GM19025 (cell line): Measurements from ENCODE around the gene UBE2D2.

ENCODE experiments used
- ATAC-seq: cut with Tn5 transposase; IDR thresholded peaks from one replicate; pipeline ENCODE4 v1.9.1; 2021; ENCODE audit warnings: mild to moderate bottlenecking, low read depth, moderate library complexity; ENCODE audit not compliant: unreplicated experiment

UBE2D2 gene

DNA sequence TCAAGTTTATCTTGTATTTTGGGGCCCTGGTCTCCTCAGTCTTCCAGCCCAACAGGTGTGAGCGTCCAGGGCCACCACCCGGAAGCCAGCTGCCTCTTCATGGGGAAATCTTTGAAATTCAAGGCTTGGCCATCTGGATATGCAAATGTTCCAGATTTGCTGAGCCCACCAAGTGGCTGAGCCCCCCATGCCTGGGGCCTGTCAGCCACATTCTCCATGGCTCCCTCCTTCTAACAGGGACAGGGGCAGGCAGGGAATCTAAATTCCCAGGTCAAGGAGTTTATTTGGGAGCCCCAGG is 72.8 kb downstream of the UBE2D2 start:
- no peak for ATAC-seq

DNA sequence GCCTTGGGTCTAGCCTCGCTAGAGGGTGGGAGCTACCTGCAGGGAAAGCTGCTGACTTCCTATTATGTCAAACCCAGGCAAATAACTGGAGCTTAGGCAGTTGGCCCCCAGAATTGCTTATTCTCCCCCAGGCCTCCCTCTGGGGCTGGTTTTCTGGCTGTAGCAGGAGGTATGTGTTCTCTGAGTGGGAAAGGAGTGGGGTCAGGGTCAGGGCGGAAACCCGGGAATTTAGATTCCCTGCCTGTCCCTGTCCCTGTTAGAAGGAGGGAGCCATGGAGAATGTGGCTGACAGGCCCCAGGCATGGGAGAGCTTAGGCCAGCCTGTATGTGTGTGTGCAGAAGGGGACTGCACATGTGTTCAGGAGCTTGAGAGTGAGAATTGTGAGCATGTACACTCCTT is 73.4 kb downstream of the UBE2D2 start:
- ATAC-seq: no peak

DNA sequence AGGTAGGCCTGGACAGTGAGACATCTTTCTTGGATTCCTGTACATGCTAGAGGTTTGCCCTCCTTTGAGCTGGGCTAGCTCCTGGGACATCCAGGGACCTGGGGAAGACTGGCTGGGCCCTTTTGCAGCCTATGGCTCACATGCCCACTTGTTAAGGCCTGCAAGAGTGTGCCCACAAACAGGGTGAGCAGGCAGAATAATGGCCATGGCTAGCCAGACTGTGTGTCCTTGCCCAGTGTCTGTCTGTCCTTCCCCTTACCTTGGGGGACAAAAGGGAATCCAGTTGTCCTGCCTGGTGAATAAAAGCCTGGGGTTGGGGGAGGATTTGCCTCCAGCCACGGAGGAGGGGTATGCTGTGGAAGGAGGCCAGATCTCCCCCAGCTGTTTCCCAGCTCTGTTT is 74.1 kb downstream of the UBE2D2 start:
- no peak for ATAC-seq

DNA sequence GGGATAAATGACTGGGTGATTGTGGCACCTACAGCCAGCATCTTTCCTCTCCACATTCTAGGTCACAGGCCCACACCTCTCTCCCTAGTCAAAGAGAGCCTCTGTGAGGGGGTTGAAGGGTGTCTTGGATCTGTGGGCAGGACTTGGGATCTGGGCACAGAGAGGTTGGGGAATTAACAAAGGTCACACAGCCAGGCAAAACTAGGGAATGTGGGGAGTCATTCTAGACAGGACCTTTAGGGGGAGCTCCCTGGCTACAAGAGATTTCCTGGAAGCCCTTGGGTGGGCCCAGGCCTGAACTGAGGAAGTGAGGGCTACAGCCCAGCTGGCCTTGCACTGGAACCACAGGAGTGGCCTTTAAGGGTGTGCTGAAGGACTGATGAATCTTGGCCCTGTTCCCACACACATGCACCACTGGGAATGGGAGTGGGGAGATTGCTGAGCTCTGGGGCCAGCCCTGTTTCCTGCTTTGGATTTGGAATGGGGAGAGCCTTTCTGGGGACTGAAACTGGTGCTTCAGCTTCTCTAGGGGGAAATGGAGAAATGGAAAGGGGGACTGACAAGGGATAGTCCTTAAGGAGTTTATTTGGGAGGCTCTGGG is 74.6 kb downstream of the UBE2D2 start:
- no peak for ATAC-seq

DNA sequence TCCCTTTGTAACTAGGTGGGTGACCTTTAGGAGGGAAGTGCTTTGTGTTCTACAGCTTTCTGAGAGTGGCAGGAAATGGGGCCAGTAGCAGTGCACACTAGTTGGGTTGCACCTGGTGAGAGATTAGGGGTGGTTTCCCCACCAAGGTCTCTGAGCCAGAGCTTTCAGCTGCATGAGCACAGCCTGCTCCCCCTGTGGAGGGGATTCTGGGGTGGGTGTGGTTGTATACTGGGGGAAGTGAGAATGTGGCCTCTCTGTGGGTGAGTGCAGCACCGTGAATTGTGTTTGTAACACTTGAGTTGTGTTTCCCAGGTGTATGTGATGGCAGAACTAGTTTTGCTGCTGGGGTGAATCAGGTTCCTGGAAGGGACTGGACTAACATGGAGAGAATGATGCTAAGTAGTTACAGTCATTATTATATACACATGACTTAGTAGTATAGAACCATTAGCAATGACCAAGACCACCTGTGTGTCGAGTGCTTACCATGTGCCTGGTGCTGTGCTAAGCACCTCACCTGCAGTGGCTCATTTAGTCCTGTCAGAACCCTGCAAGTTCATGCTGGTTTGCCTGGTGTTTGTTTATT is 75.2 kb downstream of the UBE2D2 start:
- ATAC-seq: peak; percentile 65

DNA sequence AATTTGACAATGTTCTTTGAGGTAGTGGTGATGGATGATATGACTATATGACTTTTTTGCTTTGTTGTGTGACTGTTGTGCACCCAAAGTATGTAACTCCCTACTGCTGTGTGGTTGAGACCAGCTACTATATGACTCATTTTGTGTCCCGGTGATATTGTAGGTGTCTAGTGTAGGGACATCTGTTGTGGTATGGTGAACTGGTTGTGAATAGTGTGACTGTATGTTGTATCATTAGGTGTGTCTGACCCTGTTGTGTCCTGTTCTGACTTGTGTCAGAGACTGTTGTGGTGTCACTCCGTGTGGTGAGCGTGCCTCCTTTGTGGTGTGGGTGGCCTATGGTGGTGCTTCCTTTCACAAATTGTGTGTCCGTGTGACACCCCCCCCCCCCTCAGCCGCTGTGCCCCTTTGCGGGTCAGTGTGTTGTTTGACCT is 75.9 kb downstream of the UBE2D2 start:
- ATAC-seq: no peak

DNA sequence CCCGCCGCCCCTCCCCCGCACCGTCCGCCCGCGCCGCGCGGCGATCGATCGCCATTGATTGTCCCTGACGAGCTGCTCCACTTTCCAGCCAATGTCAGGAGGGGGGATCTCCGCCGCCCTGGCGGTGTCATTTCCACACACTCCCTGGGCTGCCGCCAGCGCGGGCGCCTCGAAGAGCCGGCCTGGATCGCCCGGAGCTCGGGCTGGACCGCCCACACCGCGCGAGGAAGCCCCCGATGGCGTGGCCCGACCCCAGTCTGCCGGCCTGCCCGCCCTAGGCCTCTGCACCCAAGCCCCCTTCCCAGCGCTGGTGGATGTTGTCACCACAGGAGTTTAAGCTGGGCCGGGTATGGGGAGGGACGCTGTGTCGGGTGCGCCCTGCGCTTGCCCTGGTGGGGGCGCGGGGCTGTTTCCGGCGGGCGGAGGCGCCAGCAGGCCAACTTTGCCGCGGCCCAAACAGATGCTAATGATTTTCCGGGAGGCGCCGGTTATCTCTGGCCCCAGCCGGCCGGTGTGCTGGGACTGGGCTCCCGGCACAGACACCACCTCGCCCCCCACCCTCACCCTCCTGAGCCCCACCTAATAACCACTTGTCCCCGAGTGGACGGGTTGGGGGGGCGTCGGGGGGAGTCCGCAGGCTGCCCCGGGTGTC is 76.4 kb downstream of the UBE2D2 start:
- no peak for ATAC-seq

DNA sequence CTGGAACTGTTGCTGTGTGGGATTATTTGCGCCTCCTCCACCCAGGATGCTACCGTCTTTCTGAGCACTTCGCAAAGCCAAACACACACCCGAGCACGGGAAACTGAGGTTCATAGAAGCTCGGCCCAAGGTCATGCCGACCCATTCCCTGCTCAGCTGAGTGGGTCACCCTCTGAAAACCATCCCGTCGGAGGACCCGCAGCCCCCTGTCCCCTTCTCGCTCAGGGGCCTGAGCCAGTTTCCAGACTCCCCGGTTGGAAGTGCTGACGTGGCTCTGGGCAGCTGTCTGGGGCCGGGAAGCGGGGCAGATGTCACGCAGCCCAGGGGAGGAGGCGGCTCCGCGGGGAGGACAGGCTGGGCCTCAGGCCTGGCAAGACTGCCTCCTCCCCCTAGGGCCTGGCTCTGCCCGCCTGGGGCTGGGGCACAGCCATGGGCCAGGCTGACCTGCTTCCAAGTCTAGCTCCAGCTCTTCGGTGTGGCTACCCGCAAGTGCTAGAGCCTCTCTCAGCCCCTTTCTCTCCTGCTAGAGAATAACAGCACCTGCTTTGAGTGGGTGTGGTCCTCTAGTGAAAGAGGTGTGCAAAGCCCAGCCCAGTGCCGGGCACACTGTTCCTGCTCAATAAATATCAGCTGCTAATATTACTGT is 77.1 kb downstream of the UBE2D2 start:
- ATAC-seq: no peak

DNA sequence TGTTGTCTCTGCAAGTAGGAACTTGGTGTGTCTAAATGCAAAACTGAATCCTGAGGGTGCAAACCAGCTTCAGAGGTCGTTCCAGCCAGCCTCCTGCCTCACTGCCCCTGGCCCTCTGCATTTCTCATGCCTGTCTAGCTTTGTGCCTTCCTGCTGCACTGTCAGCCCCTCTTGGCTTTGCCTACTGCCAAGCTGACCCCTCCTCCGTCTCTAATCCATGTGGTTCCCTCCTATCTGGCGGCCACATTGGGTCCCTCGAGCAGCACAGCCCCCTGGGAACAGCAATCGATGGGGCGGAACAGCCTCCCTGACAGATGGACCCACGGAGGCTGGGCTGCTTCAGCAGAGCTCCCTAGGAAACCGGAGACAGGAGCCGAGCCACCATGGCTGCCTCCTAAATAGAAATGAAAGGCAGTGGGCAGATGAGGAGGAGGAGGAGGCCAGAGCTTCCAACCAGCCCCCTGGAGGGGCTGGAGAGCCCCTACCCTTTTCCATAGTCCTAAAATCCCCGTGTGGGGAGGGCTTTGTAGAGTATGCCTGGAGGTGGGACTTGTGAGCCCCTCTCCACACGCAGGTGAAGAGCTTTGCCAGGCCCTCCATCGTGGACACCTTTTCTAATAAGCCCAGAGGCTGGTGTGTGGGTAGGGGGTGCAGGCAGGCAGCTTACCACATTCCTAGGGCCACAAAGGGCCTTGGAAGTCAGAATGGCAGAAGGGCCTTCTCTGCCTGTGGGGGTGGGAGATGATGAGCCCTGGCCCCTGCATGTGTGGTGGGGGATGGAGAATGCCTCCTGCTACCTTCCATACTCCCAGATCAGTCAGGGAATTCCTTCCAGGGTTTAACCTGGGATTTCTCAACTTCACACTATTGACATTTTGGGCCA is 77.8 kb downstream of the UBE2D2 start:
- no peak for ATAC-seq

DNA sequence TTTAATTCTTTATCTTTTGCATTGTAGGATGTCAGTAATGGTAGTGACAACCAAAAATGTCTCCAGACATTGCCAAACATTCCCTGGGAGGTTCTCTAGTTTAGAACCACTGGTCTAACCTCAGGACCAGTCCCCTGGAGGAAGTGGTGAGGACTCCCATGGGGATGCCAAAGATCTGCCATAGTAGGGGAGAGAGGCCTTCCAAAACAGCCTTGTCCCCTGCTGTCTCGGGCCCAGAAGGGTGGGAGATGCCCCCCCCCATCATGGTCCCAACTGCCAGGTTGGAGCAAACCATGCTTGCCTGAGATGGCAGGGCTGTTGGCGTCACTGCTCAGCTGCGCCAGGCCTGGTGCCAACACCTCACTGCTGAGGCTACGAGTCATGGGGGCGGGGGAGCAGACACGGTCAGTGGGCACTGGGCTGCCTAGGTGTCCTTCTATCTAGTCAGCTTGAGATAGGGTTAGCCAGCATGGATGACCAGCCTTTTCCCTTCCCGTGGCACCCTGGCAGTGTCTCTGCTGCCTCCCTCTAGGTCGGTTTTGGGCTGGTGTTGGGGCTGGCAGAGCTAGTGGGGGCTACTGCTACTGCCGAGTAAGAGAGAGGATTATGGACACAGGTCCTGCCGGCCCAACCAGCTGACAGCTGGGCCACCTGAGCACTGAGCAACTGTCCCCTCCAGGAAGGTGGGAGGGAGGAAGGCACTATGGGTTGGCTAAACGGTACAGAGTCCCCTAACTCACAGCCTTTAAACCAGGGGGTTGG is 78.7 kb downstream of the UBE2D2 start:
- ATAC-seq: no peak

DNA sequence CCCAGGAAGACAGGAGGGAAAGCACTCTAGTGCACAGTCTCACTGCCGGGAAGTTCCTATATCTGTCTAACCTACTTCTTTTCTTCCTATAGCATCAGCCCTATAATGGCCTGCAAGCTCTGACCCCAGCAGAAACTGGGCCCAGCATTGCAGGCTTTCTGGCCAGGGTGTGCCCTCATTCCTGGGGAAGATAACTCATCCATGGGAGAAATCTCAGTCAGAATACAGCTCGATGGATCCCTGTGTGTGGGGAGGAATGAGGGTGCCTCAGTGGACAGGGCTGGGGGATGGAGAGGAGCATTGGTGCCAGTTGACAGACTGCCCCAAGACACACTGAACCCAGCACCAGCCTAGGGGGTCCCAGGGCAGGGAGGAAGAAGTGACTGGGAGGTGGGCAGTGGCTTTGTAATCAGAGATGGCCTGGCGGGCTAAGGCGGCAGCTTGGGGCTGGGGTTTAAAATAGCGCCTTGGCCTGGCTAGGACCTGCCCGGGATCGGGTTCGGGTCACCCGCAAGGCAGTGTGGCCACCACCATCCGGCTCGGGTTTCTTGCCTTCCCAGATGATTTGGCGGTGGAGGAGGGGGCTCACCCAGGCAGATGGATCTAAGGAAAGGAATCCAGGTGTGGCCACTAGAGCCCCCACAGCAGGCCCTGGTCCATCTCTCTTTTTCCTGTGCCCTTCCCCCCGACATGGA is 79.4 kb downstream of the UBE2D2 start:
- no peak for ATAC-seq

DNA sequence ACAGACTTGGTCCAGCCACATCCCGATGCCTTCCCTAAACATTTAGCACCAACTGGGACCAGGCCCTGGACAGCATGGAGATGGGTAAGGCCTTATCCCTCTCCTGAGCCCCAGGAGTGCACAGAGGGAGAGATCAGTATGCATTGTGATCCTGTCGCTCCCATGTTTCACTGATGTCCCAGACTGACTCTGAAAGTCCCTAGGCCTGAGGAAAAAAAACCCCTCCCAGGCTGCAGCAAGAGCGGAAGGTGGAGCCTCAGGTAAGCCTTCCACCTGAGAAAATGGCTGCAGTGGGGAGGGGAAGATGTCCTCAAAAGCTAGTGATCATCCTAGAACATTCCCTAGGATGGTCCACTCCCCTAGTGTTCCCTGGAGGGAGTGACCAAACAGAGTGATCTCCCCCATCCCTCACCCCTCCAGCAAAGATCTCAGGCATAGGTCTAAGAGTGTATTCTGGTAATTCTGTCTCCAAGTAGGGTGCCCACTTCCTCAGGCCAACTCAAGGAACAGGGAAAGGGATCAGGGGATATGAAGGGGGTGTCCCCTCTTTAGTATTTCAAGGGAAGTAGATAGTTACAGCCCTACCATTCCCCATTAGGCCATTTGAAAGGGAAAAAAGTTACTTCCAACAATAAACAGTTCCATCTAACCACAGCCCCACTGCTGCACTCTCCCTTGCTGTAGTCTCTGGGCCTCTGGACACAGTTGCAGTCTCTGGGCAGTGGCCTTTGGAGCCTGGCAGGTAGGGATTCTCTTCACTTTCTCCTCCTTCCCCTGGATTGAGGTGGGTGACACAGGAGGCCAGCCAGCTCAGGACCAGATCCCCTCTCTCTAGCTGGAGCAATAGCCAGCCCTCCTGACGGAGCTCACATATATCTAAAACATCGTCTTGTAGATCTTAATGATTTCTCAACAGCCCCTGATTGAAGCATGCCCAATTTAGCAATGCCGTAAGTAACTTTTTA is 80.3 kb downstream of the UBE2D2 start:
- ATAC-seq: no peak

DNA sequence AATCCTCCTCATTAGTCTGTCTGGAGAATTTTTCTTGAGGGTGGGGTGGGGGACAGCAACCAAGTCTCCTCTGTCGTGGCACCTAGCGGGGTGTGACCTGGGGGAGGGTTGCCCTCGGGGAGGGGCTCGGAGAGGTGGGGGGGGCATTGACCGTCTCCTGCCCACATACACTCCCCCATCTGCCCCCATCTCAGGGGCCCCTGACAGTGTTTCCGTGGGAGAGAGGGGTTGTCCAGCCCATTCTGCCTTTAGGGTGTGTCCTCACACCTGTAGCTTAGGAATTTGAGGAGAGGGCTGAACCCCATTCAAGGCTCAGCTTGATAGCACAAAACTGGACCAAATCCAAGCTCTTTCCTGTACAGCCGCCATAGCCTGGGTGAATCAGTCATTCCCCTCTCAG is 81.1 kb downstream of the UBE2D2 start:
- no peak for ATAC-seq

DNA sequence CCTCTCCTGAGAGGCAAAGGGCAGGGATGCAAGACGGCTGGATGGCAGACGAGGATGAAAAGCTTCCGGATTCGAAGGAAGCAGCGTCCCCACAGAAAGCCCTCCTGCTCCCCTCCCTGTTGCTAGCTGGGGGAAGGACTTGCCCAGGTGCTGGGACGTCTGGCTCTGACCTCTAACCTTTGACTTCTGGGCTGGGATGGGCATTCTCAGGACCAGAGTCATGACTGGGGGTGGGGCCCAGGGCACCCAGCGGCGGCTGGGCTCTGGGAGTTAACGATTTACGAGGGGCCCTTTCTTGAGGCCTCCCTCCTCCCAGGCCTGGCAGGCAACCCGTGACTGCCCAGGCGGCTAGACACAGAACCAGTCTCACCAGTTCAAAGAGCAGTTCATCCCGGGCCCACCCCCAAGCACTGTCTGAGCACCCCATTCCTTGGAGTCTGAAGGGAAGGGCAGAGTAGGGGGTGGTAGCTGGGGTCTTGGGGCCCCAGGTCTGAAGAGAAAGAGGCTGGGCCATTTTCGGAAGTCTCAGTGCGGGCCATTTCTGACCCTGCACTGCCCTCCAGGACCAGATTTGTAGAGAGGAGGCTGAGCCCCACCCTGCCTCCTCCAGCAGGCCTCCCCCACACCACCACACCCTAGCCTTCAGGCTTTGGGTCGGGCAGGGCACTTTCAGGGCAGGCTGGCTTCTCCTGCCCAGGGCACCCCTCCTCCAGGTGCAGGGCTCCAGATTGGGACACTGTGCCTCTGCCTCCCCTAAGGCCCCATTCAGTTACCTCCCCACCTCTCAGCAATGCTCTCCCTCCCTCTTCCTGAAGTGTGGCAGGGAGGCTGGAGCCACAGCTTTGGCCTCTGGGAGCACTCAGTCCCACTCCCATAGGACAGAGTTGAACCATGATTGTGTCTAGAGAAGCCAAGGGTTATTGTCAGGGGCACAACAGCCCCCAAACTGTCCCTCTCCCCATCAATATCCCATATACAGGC is 82.0 kb downstream of the UBE2D2 start:
- no peak for ATAC-seq

DNA sequence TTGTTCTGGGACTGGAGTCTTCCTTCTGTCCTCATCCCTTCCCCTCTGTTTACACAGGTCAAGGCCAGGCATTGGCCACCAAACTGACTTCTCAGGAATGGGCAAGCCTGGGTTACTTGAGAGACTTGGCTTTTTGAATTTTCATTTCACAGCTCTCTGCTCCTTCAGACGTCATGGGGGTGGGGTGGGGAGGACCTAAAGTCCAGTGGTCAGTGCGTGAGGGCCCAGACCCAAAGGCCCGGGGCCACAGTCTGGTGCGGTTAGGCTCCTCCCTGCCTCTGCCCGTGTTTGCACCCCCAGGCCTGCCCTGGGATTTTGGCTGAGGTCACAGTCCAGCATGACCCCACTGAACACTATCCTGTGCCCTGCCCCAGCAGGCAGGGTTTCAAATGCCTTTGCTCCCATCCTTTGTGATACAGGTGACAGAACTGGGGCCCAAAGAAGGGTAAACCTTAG is 82.9 kb downstream of the UBE2D2 start:
- ATAC-seq: no peak

DNA sequence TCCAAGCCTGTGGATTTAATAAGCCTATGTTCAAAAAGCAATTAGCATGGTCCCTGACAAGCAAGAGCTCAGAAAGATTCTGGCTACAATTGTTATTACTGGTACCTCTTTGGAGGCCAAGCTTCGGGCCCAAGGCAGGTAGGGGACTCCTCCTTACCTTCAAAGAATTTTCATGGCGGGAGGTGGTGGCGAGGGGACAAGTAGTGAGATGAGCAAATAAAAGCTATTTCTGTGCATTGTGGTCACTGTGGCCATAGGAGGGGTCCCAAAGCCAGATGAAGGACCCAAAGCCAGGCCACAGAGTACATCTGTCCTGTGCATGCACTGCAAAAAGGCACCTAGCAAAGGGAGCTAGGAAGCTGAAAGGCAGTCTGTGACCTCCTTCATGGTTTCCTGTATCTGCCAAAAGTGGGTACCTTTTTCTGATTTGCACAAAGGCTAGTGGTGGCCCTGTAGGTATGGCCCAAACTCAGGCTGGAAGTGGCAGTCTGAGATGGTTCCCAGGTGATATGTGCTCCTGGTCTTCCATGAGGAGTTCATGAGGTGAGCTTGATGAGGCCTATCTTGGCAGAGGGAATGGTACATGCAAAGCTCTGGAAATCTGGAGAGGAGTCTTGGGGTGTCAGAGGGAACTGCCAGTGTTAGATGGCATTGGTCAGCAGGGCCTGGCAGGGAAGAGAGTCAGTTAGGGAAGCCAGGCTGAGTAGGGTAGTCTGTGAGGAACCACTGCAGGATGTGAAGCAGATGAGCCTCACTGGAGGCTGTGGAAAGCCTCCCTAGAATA is 83.7 kb downstream of the UBE2D2 start:
- no peak for ATAC-seq
